SHP77 (cell line): Measurements from ENCODE around the gene RETREG2.

Experiments used
- DNase-seq, 2 experiments: peaks; one replicate each; lab custom pipeline; 2025; lab: John Stamatoyannopoulos, UW

Gene RETREG2

DNA sequence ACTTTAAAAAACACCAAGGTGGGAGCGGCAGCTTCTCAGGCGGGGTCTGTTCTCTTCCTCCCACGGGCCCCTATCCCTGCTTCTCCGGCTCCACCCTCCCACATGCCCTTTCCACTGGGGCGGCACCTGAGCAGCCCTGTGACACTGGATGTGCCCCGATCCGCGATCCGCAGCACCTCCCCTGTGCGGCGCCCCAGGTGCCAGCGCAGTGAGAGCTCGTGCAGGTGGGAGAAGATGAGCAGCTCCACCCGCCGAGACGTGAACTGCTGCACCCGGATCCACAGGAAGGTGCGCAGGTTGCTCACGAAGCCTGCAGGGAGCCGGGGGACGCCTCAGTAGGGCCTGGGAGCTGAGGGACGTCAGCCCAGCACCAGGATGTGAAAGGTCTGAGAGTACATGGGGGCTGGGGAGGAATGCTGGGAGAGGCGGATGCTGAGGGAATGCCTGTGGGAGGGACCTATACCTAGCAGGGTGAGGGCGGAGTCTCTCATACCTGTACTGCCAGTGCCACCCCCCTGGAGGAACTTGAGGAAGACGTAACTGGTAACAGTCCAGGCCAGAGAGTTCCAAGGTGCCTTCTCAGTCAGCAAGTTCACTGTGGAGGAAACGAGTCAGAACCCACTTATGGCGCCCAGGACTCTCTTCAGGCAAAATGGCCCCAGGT lies 37.9 kb downstream of the RETREG2 start:
- no peak for DNase-seq

GRCh38 chr2:219216535-219216915 lies 38.5 kb downstream of the RETREG2 start:
- no peak for DNase-seq

- peak in 1 of 2 experiments; percentile 65 for DNase-seq
Measured at GRCh38 chr2:219218217-219218731, 40.2 kb downstream of the RETREG2 start.

DNA sequence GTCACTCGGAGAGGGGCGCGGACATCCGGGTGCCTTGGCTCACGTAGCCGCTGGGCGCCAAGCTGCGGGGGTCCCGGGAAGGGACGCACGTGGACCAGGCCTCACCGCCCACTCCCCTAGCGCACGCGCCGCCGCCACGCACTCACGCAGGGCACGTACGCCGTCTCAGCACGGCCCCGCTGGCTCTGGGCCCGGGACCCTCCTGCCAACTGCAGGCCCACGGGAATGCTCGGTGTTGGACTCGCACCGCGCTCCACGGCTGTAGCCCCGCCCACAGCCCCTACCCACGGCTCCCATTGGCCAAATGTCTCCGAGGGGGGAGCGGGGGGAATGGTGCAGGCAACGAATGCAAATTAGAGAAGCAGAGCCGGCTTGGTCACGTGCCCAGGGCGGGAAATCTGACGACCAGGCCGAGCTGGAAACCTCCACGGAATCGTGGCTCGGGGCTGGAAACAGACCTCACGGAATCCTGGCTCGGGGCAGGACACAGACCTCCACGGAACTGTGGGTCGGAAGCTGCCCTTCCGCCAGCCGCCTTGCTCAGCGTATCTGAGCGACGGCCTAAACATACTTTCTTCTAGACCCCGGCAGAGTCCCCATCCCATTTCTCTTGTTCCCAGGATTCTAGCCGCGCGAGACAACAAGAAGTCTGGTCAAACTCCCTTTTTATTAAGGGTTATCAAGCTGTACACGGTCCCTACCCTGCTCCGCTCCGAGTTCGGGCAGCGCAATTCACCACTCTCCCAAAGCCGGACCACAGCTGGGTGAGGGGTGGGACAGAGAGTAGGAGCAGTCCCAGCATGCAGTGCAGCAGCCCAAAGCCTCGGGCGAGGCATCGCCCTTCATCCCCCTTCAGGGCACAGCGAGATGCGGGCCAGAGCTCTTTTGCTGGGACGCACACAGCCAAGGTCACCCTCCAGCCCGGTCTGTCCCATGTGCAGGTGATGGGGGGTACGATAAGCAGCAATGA lies 40.9 kb downstream of the RETREG2 start, which contains the start of gene ABCB6:
Gene ABCB6, minus strand, starts transcription at position 227 of the 970 bp plus-strand sequence. CDS start 285 bp downstream, outside the sequence.
- peak; percentile 91 to 97 for DNase-seq

DNA sequence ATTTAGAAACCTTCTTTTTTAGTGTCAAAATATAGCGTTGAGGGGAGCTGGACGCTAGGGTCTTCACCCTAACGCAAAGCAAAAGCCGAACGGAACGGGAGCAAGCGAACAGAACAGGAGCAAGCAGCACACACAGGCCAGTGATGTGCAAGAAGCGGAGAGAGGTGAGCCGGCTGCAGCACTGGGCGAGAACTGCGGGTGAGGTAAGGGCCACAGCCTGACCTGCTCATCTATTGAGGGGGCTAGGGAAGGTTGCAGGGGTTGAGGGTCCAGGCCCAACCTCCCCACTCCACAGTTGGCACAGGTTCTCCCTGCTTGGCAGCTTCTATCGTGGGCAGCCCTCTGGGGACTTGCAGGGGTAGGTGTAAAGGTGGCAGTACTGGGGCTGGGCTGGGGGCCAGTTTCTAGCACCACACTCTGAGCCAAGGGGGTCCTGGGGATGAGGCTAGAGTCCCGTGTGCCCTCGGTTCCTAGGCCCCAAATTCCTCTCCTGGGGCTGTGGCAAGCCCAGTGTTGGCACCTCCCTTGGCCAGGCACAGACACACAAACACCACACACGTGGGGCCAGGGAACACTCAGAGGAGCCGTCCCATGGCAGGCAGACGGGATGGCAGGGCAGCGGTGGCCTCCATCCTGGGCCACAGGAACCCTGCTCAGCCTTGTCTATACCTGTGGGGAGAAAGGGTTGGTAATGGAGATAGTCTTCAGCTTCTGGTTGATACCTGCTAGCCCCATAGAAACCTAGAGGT lies 41.9 kb downstream of the RETREG2 start:
- no peak for DNase-seq

DNA sequence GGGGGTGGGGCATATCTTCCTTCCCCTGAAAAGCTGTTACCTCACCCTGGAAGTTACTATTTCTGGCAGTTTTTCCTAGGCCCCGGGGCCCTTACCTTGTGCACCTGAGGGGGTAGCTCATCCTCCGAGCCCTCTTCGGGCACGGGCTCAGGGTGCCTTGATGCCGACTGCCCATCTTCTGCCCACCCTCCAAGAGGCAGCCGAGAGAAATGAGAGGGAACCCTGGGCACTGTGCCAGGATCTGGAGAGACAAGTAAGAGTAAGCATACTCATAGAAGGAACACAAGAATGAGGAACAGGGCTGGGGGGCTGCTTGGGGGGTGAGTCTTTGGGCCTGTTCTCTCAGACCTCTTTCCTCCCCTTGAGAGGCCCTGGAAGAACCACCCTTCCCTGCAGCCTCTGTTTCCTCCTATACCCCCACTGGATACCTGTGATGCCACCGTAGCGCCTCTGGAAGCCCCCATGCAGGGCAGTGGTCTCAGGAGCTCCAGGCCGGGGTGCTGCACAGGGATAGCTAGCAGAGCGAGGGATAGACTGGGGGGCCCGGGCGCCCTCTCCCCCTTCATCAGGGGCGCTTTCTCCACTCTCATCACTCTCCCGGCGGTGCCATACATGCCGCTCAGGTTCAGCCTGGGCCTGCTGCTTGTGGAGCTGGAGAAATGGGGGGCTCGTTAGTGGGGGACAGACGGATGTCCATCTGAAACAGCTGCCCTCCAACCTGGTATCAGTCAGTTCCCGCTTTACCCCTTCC lies 42.8 kb downstream of the RETREG2 start:
- no peak for DNase-seq

DNA sequence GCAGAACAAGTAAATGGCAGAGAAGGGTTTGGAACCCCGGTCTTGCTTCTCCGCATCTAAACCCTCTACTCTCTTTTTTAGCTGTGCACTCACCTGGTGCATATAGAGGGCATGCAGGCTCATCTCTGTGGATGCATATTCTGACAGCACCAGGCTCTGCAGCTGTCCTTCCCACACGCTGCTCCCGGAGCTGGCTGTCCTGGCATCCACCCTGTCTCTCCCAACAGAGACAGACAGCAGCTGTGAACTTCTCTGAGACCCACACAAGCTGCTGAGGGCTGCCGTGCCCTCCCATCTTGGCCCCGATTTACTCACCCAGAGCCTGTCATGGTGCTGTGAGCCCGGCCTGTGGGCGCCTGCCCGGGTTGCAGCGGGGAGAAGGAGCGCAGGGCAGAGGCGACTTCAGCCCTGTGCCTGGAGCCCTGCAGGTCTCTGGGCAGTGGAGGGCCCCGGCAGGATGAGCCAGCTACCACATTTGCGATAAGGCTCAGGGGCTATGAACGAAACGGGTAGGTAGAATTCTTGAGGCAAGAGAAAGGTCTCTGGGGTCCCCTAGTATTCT lies 44.0 kb downstream of the RETREG2 start:
- DNase-seq, result no peak

- no peak for DNase-seq
Measured at GRCh38 chr2:219223831-219224610, 45.9 kb downstream of the RETREG2 start.

DNA sequence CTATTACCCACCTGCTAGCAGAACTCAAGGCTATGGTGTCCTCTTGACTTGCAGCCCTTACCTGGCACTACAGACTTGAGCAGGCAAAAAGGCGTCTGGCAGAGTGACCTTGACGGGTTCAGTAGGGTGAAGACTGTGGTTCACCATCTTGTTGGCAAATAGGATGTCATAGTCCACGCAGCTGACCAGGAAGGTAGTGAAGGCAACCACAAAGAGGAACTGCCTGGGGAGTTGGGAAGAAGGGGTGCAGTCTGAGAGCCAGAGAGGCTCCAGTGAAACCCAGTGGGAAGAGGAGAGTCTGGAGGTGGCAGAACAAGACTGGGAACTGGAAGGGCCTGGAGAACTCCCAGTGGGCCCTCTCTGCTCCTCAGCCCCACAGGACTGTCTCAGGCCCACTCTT lies 47.3 kb downstream of the RETREG2 start:
- no peak for DNase-seq

DNA sequence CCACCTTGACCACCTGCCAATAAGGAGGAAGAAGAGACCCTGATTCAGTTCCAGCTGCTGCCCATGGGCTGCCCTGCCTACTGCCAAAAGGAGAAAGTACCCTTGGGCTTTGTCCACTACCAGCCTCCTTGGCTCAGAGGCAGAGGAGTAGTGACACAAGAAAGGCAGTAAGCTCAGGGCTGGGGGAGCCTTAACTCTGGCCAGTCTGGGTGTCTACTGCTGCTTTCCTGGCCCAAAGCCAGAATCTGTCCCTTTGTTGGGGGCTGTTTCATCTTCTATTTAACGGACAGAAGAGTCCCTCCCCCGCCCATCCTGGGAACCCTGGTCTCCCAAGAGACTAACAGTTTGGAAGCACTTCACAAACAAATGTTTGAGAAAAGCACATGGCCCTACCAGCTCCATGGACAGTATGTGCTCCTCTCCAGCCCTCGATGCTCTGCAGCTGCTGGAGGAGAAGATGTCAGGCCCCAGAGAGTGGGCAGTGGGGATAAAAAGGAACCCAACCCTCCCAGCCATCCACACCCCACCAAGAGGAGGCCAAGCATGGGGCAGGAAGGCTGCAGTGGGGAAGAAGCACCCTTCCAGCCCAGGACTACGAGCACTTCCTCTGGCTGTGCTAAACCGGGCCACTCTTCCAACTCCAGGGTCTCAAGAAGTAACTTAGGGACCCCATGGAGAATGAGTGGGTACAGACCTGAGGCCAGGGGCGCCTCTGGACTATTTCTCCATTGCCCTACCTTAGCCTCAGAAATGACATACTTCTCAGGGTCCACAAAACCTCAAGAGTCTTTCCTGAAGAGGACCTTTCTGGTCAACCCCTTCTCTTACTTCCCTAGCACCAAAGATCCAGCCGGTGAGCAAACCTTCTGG lies 50.2 kb downstream of the RETREG2 start:
- no peak for DNase-seq

DNA sequence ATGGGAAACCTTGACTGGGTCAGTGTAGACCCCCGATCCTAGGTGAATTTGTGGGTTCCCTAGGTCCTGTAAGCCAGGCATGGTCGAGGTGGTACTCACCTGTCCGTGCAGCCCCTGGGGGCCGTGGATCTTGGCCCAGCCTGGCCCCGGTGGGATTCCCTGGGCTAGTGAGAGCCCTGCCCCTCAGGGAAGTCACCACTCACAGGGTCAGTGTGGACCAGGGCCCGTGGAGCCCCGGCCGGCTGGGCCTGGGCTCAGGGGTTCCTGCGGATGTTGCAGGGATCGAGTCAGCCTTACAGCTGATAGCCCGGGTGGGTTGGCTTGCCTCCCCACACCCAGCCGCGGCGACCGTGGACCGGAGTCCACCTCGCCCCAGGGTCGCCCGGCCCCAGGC lies 50.8 kb downstream of the RETREG2 start:
- no peak for DNase-seq

DNA sequence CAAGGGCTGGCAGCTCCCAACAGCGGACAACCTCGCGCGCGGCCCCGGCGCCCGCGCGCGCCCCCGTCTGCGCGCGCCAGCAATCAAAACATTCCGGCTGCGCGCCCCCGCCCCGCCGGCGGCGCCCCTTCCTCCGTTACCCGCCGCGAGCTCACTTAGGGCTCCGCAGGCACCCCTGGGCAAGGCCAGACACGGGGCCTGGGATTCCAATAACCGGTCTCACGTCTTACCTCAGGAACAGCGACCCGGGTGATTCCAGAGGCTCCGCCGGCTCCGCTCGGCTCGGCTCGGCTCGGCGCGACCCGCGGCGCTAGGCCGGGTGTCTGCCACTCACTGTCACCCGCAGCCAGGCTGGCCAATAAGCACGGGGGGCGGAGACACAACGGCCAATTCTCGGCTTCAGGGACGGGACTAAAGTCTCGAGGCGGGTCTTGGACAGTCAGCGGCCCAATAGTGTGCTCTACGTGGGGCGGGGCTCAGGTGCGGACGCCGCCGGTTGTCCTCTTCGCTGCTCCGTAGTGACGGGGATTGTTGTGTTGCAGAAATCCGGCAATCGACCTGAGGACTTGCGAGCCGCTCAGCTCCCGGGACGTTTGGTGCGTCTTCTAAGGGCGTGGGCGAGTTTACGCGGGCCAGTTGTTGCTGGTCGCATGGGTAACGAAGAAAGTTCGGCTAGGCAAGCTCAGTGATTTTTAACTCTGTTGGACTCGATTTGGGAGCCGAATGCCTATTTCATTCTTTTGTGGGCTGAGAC lies 51.4 kb downstream of the RETREG2 start, which contains the start of the genes ANKZF1 and ATG9A:
Gene ANKZF1, plus strand, starts transcription at position 502 of the 754 bp plus-strand sequence. CDS start 452 bp downstream, outside the sequence.
Gene ATG9A, minus strand, starts transcription at position 332 of the 754 bp plus-strand sequence. CDS start 1,612 bp downstream, outside the sequence.
- DNase-seq, result peak; percentile 97 to 98

DNA sequence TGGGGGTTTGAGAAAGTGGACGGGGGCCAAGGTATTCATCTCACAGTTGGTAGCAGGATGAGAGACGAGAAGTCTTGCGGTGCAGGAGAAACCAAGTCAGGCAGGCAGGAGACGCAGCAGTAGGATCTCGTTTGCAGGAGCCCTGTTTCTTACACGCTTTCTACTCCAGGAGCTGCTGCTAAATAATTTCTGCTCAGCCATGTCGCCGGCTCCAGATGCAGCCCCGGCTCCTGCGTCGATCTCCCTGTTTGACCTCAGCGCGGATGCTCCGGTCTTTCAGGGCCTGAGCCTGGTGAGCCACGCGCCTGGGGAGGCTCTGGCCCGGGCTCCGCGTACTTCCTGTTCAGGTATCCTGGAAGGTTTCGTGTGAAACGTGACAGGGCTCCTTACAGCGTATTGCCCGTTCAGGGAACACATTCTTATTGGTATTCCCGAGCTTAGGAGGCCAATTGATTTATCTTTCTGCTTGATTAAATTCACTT lies 52.0 kb downstream of the RETREG2 start:
- DNase-seq, result peak in 1 of 2 experiments; percentile 35

DNA sequence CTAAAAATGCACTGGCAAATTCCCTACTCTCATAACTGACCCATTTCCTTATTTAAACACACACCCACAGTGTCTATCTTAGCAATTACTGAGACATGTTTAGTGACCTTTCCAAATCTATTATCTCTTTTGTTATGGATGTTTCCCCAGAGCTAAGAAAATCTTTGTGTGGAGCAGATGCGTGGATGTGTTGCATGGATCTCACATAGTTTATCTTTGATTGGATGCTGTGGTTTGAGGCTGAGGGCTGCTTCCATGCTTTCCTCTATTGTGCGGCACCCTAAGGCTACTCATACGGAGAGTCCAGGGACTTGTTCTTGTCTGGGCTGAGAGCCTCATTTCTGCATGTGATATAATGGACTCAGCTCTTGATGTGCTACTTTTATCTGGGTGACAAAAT lies 56.3 kb downstream of the RETREG2 start:
- DNase-seq, result no peak
